ENCODE results near the gene NAB1.
A peak's percentile ranks its signal among the peaks of the same experiment; 100 is the strongest.

NAB1 gene

GRCh38 chr2:190637903-190638618 lies 10.8 kb upstream of the NAB1 start:
- DNase-seq (ENCODE audit: low spot score), result peak; percentile 82

- no peak for DNase-seq (ENCODE audit: low spot score)
Observed at GRCh38 chr2:190640117-190640516, 8.8 kb upstream of the NAB1 start.

GRCh38 chr2:190641469-190641868 lies 7.4 kb upstream of the NAB1 start:
- no peak for DNase-seq (ENCODE audit: low spot score)

GRCh38 chr2:190646780-190647522 lies 1.9 kb upstream of the NAB1 start:
- DNase-seq (ENCODE audit: low spot score), result no peak

- peak; percentile 94 for DNase-seq (ENCODE audit: low spot score)
Observed at GRCh38 chr2:190648289-190649034, 421 bp upstream of the NAB1 start.

GRCh38 chr2:190649798-190650390 lies 1.0 kb downstream of the NAB1 start:
- DNase-seq (ENCODE audit: low spot score), result no peak

- DNase-seq (ENCODE audit: low spot score), result no peak
Observed at GRCh38 chr2:190651413-190651812, 2.5 kb downstream of the NAB1 start.

- DNase-seq (ENCODE audit: low spot score), result no peak
Observed at GRCh38 chr2:190653231-190653630, 4.3 kb downstream of the NAB1 start.

GRCh38 chr2:190653931-190654330 lies 5.0 kb downstream of the NAB1 start:
- DNase-seq (ENCODE audit: low spot score), result no peak

- DNase-seq (ENCODE audit: low spot score), result no peak
Observed at GRCh38 chr2:190655113-190655512, 6.2 kb downstream of the NAB1 start.

- DNase-seq (ENCODE audit: low spot score), result no peak
Observed at GRCh38 chr2:190655570-190655969, 6.7 kb downstream of the NAB1 start.

- DNase-seq (ENCODE audit: low spot score), result no peak
Observed at GRCh38 chr2:190656301-190656700, 7.4 kb downstream of the NAB1 start.

GRCh38 chr2:190657474-190658255 lies 8.8 kb downstream of the NAB1 start:
- DNase-seq (ENCODE audit: low spot score), result no peak

GRCh38 chr2:190659553-190659952 lies 10.7 kb downstream of the NAB1 start:
- no peak for DNase-seq (ENCODE audit: low spot score)

GRCh38 chr2:190662754-190663153 lies 13.9 kb downstream of the NAB1 start:
- no peak for DNase-seq (ENCODE audit: low spot score)

GRCh38 chr2:190663348-190663747 lies 14.5 kb downstream of the NAB1 start:
- no peak for DNase-seq (ENCODE audit: low spot score)

GRCh38 chr2:190663839-190664238 lies 15.0 kb downstream of the NAB1 start:
- no peak for DNase-seq (ENCODE audit: low spot score)

- DNase-seq (ENCODE audit: low spot score), result no peak
Observed at GRCh38 chr2:190664240-190664639, 15.4 kb downstream of the NAB1 start.

- no peak for DNase-seq (ENCODE audit: low spot score)
Observed at GRCh38 chr2:190666895-190667294, 18.0 kb downstream of the NAB1 start.

GRCh38 chr2:190668892-190669291 lies 20.0 kb downstream of the NAB1 start:
- DNase-seq (ENCODE audit: low spot score), result no peak

GRCh38 chr2:190670182-190670946 lies 21.5 kb downstream of the NAB1 start:
- DNase-seq (ENCODE audit: low spot score), result no peak
